Caco-2 (cell line): ENCODE data around the gene ZNF132. TPM values are rescaled to one million over a fixed set of nuclear protein-coding genes. Genes with fewer than 3 reads are reported as not detected.

Experiments used
- BruUV-seq: library from RNA; stranded (reverse); fragments of 400-500 nt; replicated peaks from 2 replicates; lab custom pipeline; 2021; lab: Mats Ljungman, UMichigan
- CTCF ChIA-PET: fragments of 300-600 bp; sonication (Branson Sonifier 250); formaldehyde crosslinking; loops from one replicate; lab custom pipeline; 2022; ENCODE audit warnings: antibody characterized with exemption; lab: Charles Lee
- POLR2A ChIA-PET: fragments of 300-600 bp; sonication (Branson Sonifier 250); formaldehyde crosslinking; loops from one replicate; lab custom pipeline; 2022; ENCODE audit warnings: antibody characterized with exemption; lab: Charles Lee
- DNase-seq, 2 experiments: peaks; one replicate each; pipeline versions ENCODE4 v3.0.0 to v3.0.0-alpha.2; 2020 to 2022
- H3K27me3 ChIP-seq: replicated peaks from 2 replicates; pipeline ENCODE4 v1.6.0; 2011; ENCODE audit warnings: low read length; ENCODE audit not compliant: control insufficient read depth, insufficient read depth
- H3K36me3 ChIP-seq: 2 replicates; pipeline ENCODE4 v1.5.1; 2011; ENCODE audit warnings: low read length; ENCODE audit not compliant: control insufficient read depth, insufficient read depth
- H3K4me1 ChIP-seq: fragments of 250-450 bp; sonication (Bioruptor Pico); 2 replicates; pipeline ENCODE4 v1.5.1; 2020; ENCODE audit warnings: mild to moderate bottlenecking
- H3K4me3 ChIP-seq: 2 replicates; pipeline ENCODE4 v1.5.1; 2011; ENCODE audit warnings: low read depth, mild to moderate bottlenecking, control low read depth, low read length
- H3K9me3 ChIP-seq: fragments of 250-450 bp; sonication (Bioruptor Pico); 2 replicates; pipeline ENCODE4 v1.5.1; 2020; ENCODE audit warnings: mild to moderate bottlenecking, moderate library complexity
- H3K27ac Mint-ChIP-seq: one replicate; pipeline ENCODE4 v1.8.0; 2022; ENCODE audit warnings: mixed read lengths; ENCODE audit not compliant: unreplicated experiment
- H3K27me3 Mint-ChIP-seq: one replicate; pipeline ENCODE4 v1.8.0; 2022; ENCODE audit warnings: mixed read lengths; ENCODE audit not compliant: insufficient read depth, unreplicated experiment
- H3K36me3 Mint-ChIP-seq: one replicate; pipeline ENCODE4 v1.8.0; 2022; ENCODE audit warnings: mild to moderate bottlenecking, mixed read lengths; ENCODE audit not compliant: insufficient read depth, unreplicated experiment
- H3K4me1 Mint-ChIP-seq: one replicate; pipeline ENCODE4 v1.8.0; 2022; ENCODE audit warnings: low read depth, mixed read lengths; ENCODE audit not compliant: unreplicated experiment
- H3K4me3 Mint-ChIP-seq: one replicate; pipeline ENCODE4 v1.8.0; 2022; ENCODE audit warnings: mild to moderate bottlenecking, moderate library complexity, mixed read lengths; ENCODE audit not compliant: unreplicated experiment
- H3K9me3 Mint-ChIP-seq: one replicate; pipeline ENCODE4 v1.8.0; 2022; ENCODE audit warnings: mixed read lengths; ENCODE audit not compliant: unreplicated experiment
- intact Hi-C: fragments of 100-400 bp; cut with micrococcal nuclease; formaldehyde crosslinking; loops from one replicate; pipeline ENCODE4 v1.10.0; 2022; ENCODE audit not compliant: unreplicated experiment
- total RNA-seq: library from RNA; stranded (reverse); gene quantifications from 2 replicates; pipeline ENCODE4 v1.2.3, GENCODE V29; 2022
- TF ChIP-seq, protein P1 (sequence below), 2 experiments: fragments of 200-600 bp in 1 of 2; IDR thresholded peaks; 1 replicate in 1 of 2; 2 replicates in 1 of 2; pipeline versions ENCODE4 v1.5.1 to v1.8.0; 2011 to 2022; ENCODE audit warnings: antibody characterized with exemption in 1 of 2, control low read depth in 1 of 2, inconsistent platforms in 1 of 2, low read depth in 1 of 2, low read length in 1 of 2, mild to moderate bottlenecking in 1 of 2, moderate library complexity in 1 of 2; ENCODE audit not compliant: insufficient read depth in 1 of 2, severe bottlenecking in 1 of 2, unreplicated experiment in 1 of 2

ZNF132 gene
- total RNA-seq, 1 experiment from 2014 or later = not detected

DNA sequence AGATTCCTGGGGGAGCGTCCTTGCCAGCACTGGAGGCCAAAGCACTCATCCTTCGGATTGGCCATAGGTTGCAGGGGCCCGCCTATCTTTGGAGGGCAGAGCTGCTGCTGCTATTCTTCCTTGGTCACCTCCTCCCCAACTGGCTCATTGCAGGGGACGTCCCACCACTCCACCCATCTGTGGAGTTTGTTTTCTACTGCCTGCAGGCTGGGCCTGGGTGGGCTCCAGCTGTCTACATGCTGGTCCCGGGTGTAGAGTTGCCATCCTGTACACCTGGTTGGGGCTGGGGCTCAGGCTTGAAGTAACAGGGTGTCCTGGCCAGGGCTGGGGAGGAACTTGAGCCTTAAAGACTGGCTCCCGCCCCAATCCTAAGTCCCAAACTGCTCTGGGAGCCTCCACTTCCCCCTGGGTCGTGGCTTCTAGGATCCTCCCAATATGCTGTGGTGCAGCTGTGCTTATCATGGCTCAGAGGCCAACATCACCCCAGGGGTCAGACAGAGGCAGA is 42.4 kb downstream of the ZNF132 start:
- H3K36me3 ChIP-seq = peaks cover 2% of the 10 kb centered on the region
- no peaks in the 10 kb centered on the region for H3K9me3 Mint-ChIP-seq
- BruUV-seq = no TSS peak
- peaks cover 67% of the 10 kb centered on the region for H3K36me3 Mint-ChIP-seq
- H3K4me3 ChIP-seq = no peak overlapping the region
- no peak for DNase-seq
- TF ChIP-seq, protein P1, sequence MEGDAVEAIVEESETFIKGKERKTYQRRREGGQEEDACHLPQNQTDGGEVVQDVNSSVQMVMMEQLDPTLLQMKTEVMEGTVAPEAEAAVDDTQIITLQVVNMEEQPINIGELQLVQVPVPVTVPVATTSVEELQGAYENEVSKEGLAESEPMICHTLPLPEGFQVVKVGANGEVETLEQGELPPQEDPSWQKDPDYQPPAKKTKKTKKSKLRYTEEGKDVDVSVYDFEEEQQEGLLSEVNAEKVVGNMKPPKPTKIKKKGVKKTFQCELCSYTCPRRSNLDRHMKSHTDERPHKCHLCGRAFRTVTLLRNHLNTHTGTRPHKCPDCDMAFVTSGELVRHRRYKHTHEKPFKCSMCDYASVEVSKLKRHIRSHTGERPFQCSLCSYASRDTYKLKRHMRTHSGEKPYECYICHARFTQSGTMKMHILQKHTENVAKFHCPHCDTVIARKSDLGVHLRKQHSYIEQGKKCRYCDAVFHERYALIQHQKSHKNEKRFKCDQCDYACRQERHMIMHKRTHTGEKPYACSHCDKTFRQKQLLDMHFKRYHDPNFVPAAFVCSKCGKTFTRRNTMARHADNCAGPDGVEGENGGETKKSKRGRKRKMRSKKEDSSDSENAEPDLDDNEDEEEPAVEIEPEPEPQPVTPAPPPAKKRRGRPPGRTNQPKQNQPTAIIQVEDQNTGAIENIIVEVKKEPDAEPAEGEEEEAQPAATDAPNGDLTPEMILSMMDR (IDR thresholded peaks at IDR 0.05; ENCODE audit: insufficient read depth in 1 of 2, low read depth in 1 of 2, low read length in 1 of 2, severe bottlenecking in 1 of 2, unreplicated experiment in 1 of 2) = no peak
- POLR2A ChIA-PET = no interaction called here
- no peaks in the 10 kb centered on the region for H3K27me3 ChIP-seq
- no peaks in the 10 kb centered on the region for H3K9me3 ChIP-seq
- no peak overlapping the region for H3K4me3 Mint-ChIP-seq
- intact Hi-C loops = no loop called here
- H3K4me1 ChIP-seq = peaks cover 14% of the 10 kb centered on the region
- no peak overlapping the region for H3K27ac Mint-ChIP-seq
- CTCF ChIA-PET = no interaction called here
- H3K27me3 Mint-ChIP-seq = no peaks in the 10 kb centered on the region
- H3K4me1 Mint-ChIP-seq = peaks cover 11% of the 10 kb centered on the region

DNA sequence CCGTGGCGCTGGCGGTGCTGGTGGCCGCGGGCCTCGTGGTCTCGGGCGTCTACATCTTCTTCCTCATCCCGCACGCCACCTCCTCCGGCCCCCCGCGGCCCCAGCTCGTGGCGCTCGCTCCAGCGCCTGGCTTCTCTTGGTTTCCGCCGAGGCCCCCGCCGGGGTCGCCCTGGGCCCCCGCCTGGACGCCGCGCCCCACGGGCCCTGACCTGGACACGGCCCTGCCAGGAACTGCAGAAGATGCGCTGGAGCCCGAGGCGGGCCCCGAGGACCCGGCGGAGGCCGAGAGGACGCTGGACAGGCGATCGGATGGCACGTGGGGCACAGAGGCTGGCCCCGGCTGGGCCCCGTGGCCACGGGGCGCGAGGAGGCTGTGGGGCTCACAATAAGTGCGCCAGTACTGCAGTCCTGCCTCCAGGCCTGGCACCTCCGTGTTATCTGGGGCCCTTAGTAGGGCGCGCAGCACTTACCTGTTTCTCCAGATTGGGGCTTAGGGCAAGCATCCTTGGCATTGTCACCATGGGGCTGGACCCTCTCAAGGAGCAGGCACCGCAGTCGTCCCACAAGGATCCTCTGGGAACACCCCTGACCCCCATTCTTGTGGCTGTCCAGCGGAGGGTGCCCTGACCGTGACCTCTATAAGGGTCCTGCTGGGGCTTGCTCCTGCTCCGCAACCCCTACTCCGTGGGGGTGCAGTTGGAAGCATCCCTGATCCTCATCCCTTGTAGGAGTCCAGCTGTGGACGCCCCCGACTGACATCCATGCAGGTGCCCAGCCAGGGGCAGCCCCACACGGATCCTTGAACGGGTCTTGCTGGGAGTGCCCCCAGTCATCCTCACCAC is 43.0 kb downstream of the ZNF132 start:
- POLR2A ChIA-PET = no interaction called here
- H3K36me3 ChIP-seq = peaks cover 2% of the 10 kb centered on the region
- peaks cover 11% of the 10 kb centered on the region for H3K4me1 Mint-ChIP-seq
- no peak overlapping the region for H3K4me3 Mint-ChIP-seq
- peaks cover 74% of the 10 kb centered on the region for H3K36me3 Mint-ChIP-seq
- no peak overlapping the region for H3K27ac Mint-ChIP-seq
- H3K4me1 ChIP-seq = peaks cover 14% of the 10 kb centered on the region
- H3K9me3 Mint-ChIP-seq = no peaks in the 10 kb centered on the region
- H3K27me3 ChIP-seq = no peaks in the 10 kb centered on the region
- no peaks in the 10 kb centered on the region for H3K27me3 Mint-ChIP-seq
- H3K4me3 ChIP-seq = no peak overlapping the region
- CTCF ChIA-PET = no interaction called here
- DNase-seq = no peak
- BruUV-seq = no TSS peak
- TF ChIP-seq, protein P1 (IDR thresholded peaks at IDR 0.05; ENCODE audit: insufficient read depth in 1 of 2, low read depth in 1 of 2, low read length in 1 of 2, severe bottlenecking in 1 of 2, unreplicated experiment in 1 of 2) = no peak
- intact Hi-C loops = no loop called here
- no peaks in the 10 kb centered on the region for H3K9me3 ChIP-seq

DNA sequence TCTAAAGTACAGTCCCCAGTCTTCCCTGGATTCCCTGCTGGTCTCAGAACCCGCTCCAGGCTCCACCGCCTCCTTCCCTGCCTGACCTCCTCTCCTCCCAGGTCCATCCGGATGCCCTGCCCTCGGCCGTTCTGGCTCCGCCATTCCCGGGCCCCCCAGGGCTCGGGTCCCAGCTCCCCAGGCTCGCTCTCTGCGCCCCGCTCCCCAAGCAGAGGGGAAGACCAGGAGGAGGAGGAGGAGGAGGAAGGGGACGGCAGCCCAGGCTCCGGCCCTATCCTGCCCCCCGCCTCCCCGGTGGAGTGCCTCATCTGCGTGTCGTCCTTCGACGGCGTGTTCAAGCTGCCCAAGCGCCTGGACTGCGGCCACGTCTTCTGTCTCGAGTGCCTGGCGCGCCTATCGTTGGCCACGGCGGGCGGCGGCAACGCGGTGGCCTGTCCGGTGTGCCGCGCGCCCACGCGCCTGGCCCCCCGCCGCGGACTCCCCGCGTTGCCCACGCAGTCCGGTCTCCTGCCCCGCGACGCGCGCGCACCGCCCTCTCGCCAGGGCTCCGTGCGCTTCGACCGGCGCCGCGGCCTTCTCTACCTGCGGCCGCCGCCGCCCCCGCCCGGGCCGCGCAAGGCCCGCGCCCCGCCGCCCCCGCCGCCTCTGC is 43.9 kb downstream of the ZNF132 start:
- no peak overlapping the region for H3K4me3 ChIP-seq
- BruUV-seq = no TSS peak
- Mint-ChIP-seq H3K9me3 (no peaks in the 10 kb centered on the region), H3K27ac (no peak overlapping the region), H3K36me3 (peaks cover 77% of the 10 kb centered on the region), H3K27me3 (no peaks in the 10 kb centered on the region), H3K4me1 (peaks cover 8% of the 10 kb centered on the region), H3K4me3 (no peak overlapping the region)
- TF ChIP-seq, protein P1 (IDR thresholded peaks at IDR 0.05; ENCODE audit: insufficient read depth in 1 of 2, low read depth in 1 of 2, low read length in 1 of 2, severe bottlenecking in 1 of 2, unreplicated experiment in 1 of 2) = no peak
- POLR2A ChIA-PET = interaction anchor here (0.6 kb wide), 1 partner anchor 34 kb away, joined by 3 read pairs; no protein-coding TSS in a partner anchor
- CTCF ChIA-PET = no interaction called here
- intact Hi-C loops = no loop called here
- H3K27me3 ChIP-seq = no peaks in the 10 kb centered on the region
- H3K4me1 ChIP-seq = peaks cover 14% of the 10 kb centered on the region
- DNase-seq = no peak
- H3K9me3 ChIP-seq = no peaks in the 10 kb centered on the region
- peaks cover 2% of the 10 kb centered on the region for H3K36me3 ChIP-seq
